ENCODE data around the gene TACR2. TPM values are rescaled to one million over a fixed set of nuclear protein-coding genes. Genes with fewer than 3 reads are reported as not detected.

TACR2 gene
- total and polyA plus RNA-seq, 2 of the 13 experiments (the other 11 are each of a cell fraction or from before 2014, with no cell fraction given) = 0.04 TPM; not detected in 1

GRCh38 chr10:69367469-69367868 lies 49.2 kb downstream of the TACR2 start:
- Histone ChIP-seq H3K4me3 (replicated peaks in 1 of 3; ENCODE audit: insufficient read depth in 1 of 3, low read depth in 2 of 3, low read length in 3 of 3) (no peak overlapping the region), H2AFZ (ENCODE audit: low read length) (no peak overlapping the region), H3K36me3 (replicated peaks in 1 of 2; ENCODE audit: control insufficient read depth in 1 of 2, insufficient read depth in 2 of 2, low read length in 2 of 2) (no peaks in the 10 kb centered on the region), H3K4me1 (ENCODE audit: insufficient read depth, low read length) (no peaks in the 10 kb centered on the region), H3K79me2 (ENCODE audit: insufficient read depth, low read length) (no peaks in the 10 kb centered on the region), H4K20me1 (ENCODE audit: insufficient read depth, low read length) (no peaks in the 10 kb centered on the region), H3K9me3 (ENCODE audit: low read length) (no peaks in the 10 kb centered on the region), H3K4me2 (ENCODE audit: low read depth, low read length) (no peak overlapping the region), H3K27me3 (ENCODE audit: control insufficient read depth in 1 of 2, insufficient read depth in 2 of 2, low read length in 2 of 2) (peaks cover 0 to 17% of the 10 kb centered on the region in 2 experiments; a peak in 2 of 5 replicates), H3K27ac (ENCODE audit: extremely low read length, insufficient read depth, low read length) (no peak overlapping the region), H3K9ac (ENCODE audit: insufficient read depth, low read depth, low read length) (no peak overlapping the region)
- intact Hi-C loops (cut with micrococcal nuclease; ENCODE audit: unreplicated experiment) (no loop called here), in situ Hi-C loops (cut with HindIII; ENCODE audit: extremely low pct_ligation_motif_present, low pct_unique_long_range_greater_than_20kb) (no loop called here)
- no peak for FAIRE-seq
- ChIA-PET POLR2A (no interaction called here), CTCF (ENCODE audit: low intra/inter-chr PET ratio, low total read pairs) (no interaction called here)
- ATAC-seq = no peak
- no TSS peak for BruUV-seq (replicated peaks)
- WGBS (ENCODE audit: low lambda C conversion rate) = 3% methylated on average over 4 of the region's 4 CpGs
- TF ChIP-seq MTERF4 (CRISPR knock-in tag; IDR thresholded peaks at IDR 0.05) = no peak
- no peak for TF ChIP-seq FOXA1 (IDR thresholded peaks at IDR 0.05)
- TF ChIP-seq FOXA1 (CRISPR knock-in tag; IDR thresholded peaks at IDR 0.05) = no peak
- TF ChIP-seq PRMT3 (CRISPR knock-in tag; IDR thresholded peaks at IDR 0.05; ENCODE audit: borderline replicate concordance, low read depth) = no peak
- no peak for TF ChIP-seq RFX1 (IDR thresholded peaks at IDR 0.05)
- no peak for TF ChIP-seq GLMP (CRISPR knock-in tag; IDR thresholded peaks at IDR 0.05; ENCODE audit: borderline replicate concordance)
- TF ChIP-seq, protein P1, sequence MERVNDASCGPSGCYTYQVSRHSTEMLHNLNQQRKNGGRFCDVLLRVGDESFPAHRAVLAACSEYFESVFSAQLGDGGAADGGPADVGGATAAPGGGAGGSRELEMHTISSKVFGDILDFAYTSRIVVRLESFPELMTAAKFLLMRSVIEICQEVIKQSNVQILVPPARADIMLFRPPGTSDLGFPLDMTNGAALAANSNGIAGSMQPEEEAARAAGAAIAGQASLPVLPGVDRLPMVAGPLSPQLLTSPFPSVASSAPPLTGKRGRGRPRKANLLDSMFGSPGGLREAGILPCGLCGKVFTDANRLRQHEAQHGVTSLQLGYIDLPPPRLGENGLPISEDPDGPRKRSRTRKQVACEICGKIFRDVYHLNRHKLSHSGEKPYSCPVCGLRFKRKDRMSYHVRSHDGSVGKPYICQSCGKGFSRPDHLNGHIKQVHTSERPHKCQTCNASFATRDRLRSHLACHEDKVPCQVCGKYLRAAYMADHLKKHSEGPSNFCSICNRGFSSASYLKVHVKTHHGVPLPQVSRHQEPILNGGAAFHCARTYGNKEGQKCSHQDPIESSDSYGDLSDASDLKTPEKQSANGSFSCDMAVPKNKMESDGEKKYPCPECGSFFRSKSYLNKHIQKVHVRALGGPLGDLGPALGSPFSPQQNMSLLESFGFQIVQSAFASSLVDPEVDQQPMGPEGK (CRISPR knock-in tag; IDR thresholded peaks at IDR 0.05) = no peak
- TF ChIP-seq ZNF430 (CRISPR knock-in tag; IDR thresholded peaks at IDR 0.05) = no peak
- TF ChIP-seq AKAP8 (CRISPR knock-in tag; IDR thresholded peaks at IDR 0.05) = no peak
- no peak for TF ChIP-seq TEAD2 (CRISPR knock-in tag; IDR thresholded peaks at IDR 0.05)
- no peak for TF ChIP-seq SMC3 (IDR thresholded peaks at IDR 0.05; ENCODE audit: low read length)
- TF ChIP-seq PHF8 (CRISPR knock-in tag; IDR thresholded peaks at IDR 0.05) = no peak
- TF ChIP-seq ZNF367 (CRISPR knock-in tag; IDR thresholded peaks at IDR 0.05; ENCODE audit: borderline replicate concordance) = no peak
- no peak for TF ChIP-seq SUZ12 (IDR thresholded peaks at IDR 0.05; ENCODE audit: low read depth, low read length)
- no peak for TF ChIP-seq NR3C1 (CRISPR knock-in tag; IDR thresholded peaks at IDR 0.05)
- TF ChIP-seq ZNF652 (CRISPR knock-in tag; IDR thresholded peaks at IDR 0.05; ENCODE audit: borderline replicate concordance, low read depth) = no peak
- DNase-seq (ENCODE audit: low spot score) = no peak

Data from HepG2 (cell line).